Neuronal stem cell (in vitro differentiated cells): ENCODE measurements around the gene PLCL2.
A peak's percentile ranks its signal among the peaks of the same experiment; 100 is the strongest.

ENCODE experiments used
- DNase-seq: peaks from one replicate; pipeline ENCODE4 v3.0.0-alpha.2; 2013; ENCODE audit warnings: low spot score
- H2AFZ ChIP-seq: one replicate; pipeline ENCODE4 v1.6.1; 2013; ENCODE audit warnings: mild to moderate bottlenecking, low read length, inconsistent platforms
- H2AK5ac ChIP-seq: 2 replicates; pipeline ENCODE4 v1.6.1; 2013; ENCODE audit warnings: low read depth, mild to moderate bottlenecking, inconsistent platforms, low read length, moderate library complexity, mixed read lengths
- H2BK120ac ChIP-seq: 2 replicates; pipeline ENCODE4 v1.6.1; 2013; ENCODE audit warnings: low read depth, mild to moderate bottlenecking, inconsistent platforms, low read length, moderate library complexity, mixed read lengths
- H2BK12ac ChIP-seq: one replicate; pipeline ENCODE4 v1.6.1; 2013; ENCODE audit warnings: low read length, inconsistent platforms
- H2BK15ac ChIP-seq: 2 replicates; pipeline ENCODE4 v1.6.1; 2013; ENCODE audit warnings: mild to moderate bottlenecking, low read length, inconsistent platforms, mixed read lengths
- H2BK5ac ChIP-seq: one replicate; pipeline ENCODE4 v1.6.1; 2013; ENCODE audit warnings: inconsistent platforms, mild to moderate bottlenecking, low read length, moderate library complexity
- H3K14ac ChIP-seq: one replicate; pipeline ENCODE4 v1.6.1; 2013; ENCODE audit warnings: low read length, inconsistent platforms
- H3K18ac ChIP-seq: 2 replicates; pipeline ENCODE4 v1.6.1; 2013; ENCODE audit warnings: low read length, inconsistent platforms
- H3K23ac ChIP-seq: 2 replicates; pipeline ENCODE4 v1.6.1; 2013; ENCODE audit warnings: low read depth, mild to moderate bottlenecking, mixed read lengths, low read length, inconsistent platforms; ENCODE audit not compliant: poor library complexity
- H3K27ac ChIP-seq: replicated peaks from 3 replicates; pipeline ENCODE4 v1.5.1; 2013; ENCODE audit warnings: low read length, inconsistent platforms
- H3K27me3 ChIP-seq, 3 experiments: 2 replicates each; pipeline ENCODE4 v1.6.1; 2013; ENCODE audit warnings: low read length in 3 of 3, mild to moderate bottlenecking in 2 of 3, inconsistent platforms in 1 of 3, low read depth in 1 of 3, mixed read lengths in 1 of 3, moderate library complexity in 1 of 3; ENCODE audit not compliant: control insufficient read depth in 3 of 3, insufficient read depth in 3 of 3
- H3K36me3 ChIP-seq, 2 donors: replicated peaks in 1 of 2; 2 replicates each; pipeline ENCODE4 v1.6.1; 2013; ENCODE audit warnings: low read length in 2 of 2; ENCODE audit not compliant: control insufficient read depth in 2 of 2, insufficient read depth in 2 of 2
- H3K4ac ChIP-seq: 2 replicates; pipeline ENCODE4 v1.6.1; 2013; ENCODE audit warnings: inconsistent platforms, mild to moderate bottlenecking, low read length, moderate library complexity
- H3K4me1 ChIP-seq, 2 donors: 1 replicate in 1 of 2; 2 replicates in 1 of 2; pipeline ENCODE4 v1.6.1; 2013; ENCODE audit warnings: low read length in 2 of 2, low read depth in 1 of 2; ENCODE audit not compliant: control insufficient read depth in 2 of 2, insufficient read depth in 1 of 2
- H3K4me2 ChIP-seq: one replicate; pipeline ENCODE4 v1.6.1; 2013; ENCODE audit warnings: mild to moderate bottlenecking, low read length, inconsistent platforms; ENCODE audit not compliant: insufficient read depth, poor library complexity, severe bottlenecking
- H3K4me3 ChIP-seq, 2 donors: 2 replicates each; pipeline ENCODE4 v1.5.1; 2013; ENCODE audit warnings: low read length in 2 of 2, mild to moderate bottlenecking in 2 of 2, inconsistent platforms in 1 of 2, moderate library complexity in 1 of 2
- H3K79me1 ChIP-seq: one replicate; pipeline ENCODE4 v1.6.1; 2013; ENCODE audit warnings: low read depth, mild to moderate bottlenecking, inconsistent platforms, low read length, moderate library complexity
- H3K9ac ChIP-seq: one replicate; pipeline ENCODE4 v1.6.1; 2013; ENCODE audit warnings: mild to moderate bottlenecking, low read depth, low read length, inconsistent platforms; ENCODE audit not compliant: poor library complexity
- H3K9me3 ChIP-seq, 2 donors: replicated peaks in 1 of 2; 2 replicates each; pipeline versions ENCODE3 to v1.6.1; 2013; ENCODE audit warnings: low read length in 2 of 2, mild to moderate bottlenecking in 2 of 2, inconsistent platforms in 1 of 2, low read depth in 1 of 2, mixed read lengths in 1 of 2, moderate library complexity in 1 of 2; ENCODE audit not compliant: control insufficient read depth in 2 of 2, insufficient read depth in 1 of 2
- H4K8ac ChIP-seq: one replicate; pipeline ENCODE4 v1.6.1; 2013; ENCODE audit warnings: low read depth, mild to moderate bottlenecking, inconsistent platforms, low read length, moderate library complexity
- H4K91ac ChIP-seq: one replicate; pipeline ENCODE4 v1.6.1; 2013; ENCODE audit warnings: low read length, low read depth, mild to moderate bottlenecking, inconsistent platforms; ENCODE audit not compliant: poor library complexity
- WGBS, 2 donors: extraction: QIAGEN DNeasy Blood & Tissue Kit; methylation state at CpG; one replicate each; pipeline ENCODE4 v1.1.7; 2013; ENCODE audit warnings: missing lambda C conversion rate in 2 of 2, mixed read lengths in 1 of 2; ENCODE audit not compliant: insufficient read length in 2 of 2, insufficient replicate concordance in 1 of 2; ENCODE audit errors: extremely low coverage in 2 of 2; 5-methylcytosine and 5-hydroxymethylcytosine counted together

Gene PLCL2

DNA sequence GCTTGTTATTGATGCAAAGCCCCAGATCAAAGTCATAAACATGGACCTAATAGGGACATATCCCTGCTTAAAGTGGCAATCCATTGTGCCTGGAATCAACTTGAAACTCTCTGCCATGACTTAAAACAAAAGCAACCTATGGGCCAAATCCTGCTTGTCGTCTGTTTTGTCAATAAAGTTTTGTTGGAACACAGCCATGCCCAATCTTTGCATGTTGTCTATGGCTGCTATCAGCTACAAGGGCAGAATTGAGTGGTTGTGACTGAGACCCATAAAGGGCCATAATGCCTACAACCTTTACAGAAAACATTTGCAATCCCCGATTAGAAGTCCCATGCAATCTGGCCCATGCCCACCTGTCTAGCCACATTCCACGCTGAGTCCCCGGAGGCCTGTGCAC, 235.4 kb downstream of the PLCL2 start:
- Histone ChIP-seq H2BK120ac (no peak overlapping the region), H3K18ac (no peak overlapping the region), H3K23ac (no peak overlapping the region), H3K4me1 (no peaks in the 10 kb centered on the region), H2BK15ac (no peak overlapping the region), H3K9ac (no peak overlapping the region), H3K27me3 (no peaks in the 10 kb centered on the region), H4K8ac (no peak overlapping the region), H2AFZ (no peak overlapping the region), H4K91ac (no peak overlapping the region), H3K4ac (no peak overlapping the region), H3K79me1 (no peaks in the 10 kb centered on the region), H2AK5ac (no peak overlapping the region), H3K27ac (no peak overlapping the region), H3K9me3 (no peaks in the 10 kb centered on the region), H3K4me2 (no peak overlapping the region), H3K14ac (no peak overlapping the region), H2BK12ac (no peak overlapping the region), H2BK5ac (no peak overlapping the region), H3K4me3 (peak overlapping the region in 1 of 2 donors; percentile 32), H3K36me3 (no peaks in the 10 kb centered on the region)
- no peak for DNase-seq
- no CpG with 5 or more reads among the region's 4 CpGs for WGBS, 2 donors

DNA sequence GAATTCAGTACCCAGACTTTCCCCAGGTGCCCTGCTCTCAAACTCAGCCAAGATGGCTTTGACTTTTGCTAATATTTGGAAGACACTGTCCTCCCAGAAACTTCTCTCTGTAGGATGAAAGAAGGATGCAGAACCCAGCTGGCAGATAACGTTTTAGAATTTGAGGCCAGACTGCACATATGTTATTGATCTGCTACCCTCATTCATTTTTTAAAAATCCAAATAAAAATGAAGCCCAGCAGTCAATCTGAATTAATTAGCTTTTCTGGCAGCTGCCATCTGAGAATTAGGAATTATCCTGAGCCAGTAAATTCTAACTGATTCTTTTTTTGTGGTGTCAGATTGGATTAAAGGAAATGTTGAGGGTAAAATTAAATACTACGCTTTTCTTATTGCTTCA, 236.6 kb downstream of the PLCL2 start:
- no peaks in the 10 kb centered on the region for H3K79me1 ChIP-seq
- no peak overlapping the region for H3K4me2 ChIP-seq
- no peak overlapping the region for H3K9ac ChIP-seq
- H2AK5ac ChIP-seq: no peak overlapping the region
- WGBS, 2 donors: no CpG with 5 or more reads among the region's 2 CpGs
- H3K4me3 ChIP-seq: no peak overlapping the region
- no peaks in the 10 kb centered on the region for H3K9me3 ChIP-seq
- H4K8ac ChIP-seq: no peak overlapping the region
- H4K91ac ChIP-seq: no peak overlapping the region
- no peak overlapping the region for H3K27ac ChIP-seq
- no peak overlapping the region for H3K14ac ChIP-seq
- H3K27me3 ChIP-seq: no peaks in the 10 kb centered on the region
- no peaks in the 10 kb centered on the region for H3K36me3 ChIP-seq
- H3K4ac ChIP-seq: no peak overlapping the region
- no peak overlapping the region for H2BK15ac ChIP-seq
- H2AFZ ChIP-seq: no peak overlapping the region
- no peak for DNase-seq
- H2BK5ac ChIP-seq: no peak overlapping the region
- H3K23ac ChIP-seq: no peak overlapping the region
- H3K4me1 ChIP-seq: no peaks in the 10 kb centered on the region
- H2BK12ac ChIP-seq: no peak overlapping the region
- H2BK120ac ChIP-seq: no peak overlapping the region
- no peak overlapping the region for H3K18ac ChIP-seq

DNA sequence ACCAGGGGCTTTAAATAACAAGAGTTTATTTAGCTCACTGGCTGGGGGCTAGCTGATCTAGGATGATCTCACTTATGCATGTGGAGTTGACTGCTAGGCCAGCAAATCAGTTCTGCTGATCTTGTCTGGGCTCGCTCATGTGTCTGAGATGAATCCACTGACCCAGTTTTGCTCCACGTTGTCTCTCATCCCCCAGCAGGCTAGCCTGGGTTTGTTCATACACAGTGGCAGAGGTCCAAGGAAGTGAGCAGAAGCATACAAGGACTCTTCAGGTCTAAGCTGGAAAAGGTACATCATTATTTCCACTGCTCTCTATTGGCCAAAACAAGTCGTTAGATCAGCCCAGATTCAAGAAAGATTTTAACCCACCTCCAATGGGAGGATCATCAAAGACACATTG, 238.0 kb downstream of the PLCL2 start:
- Histone ChIP-seq H4K91ac (no peak overlapping the region), H4K8ac (no peak overlapping the region), H2BK12ac (no peak overlapping the region), H2BK5ac (no peak overlapping the region), H3K4me2 (no peak overlapping the region), H3K9me3 (no peaks in the 10 kb centered on the region), H3K4me1 (no peaks in the 10 kb centered on the region), H3K4ac (no peak overlapping the region), H2BK15ac (no peak overlapping the region), H3K4me3 (no peak overlapping the region), H2AK5ac (no peak overlapping the region), H3K79me1 (no peaks in the 10 kb centered on the region), H3K14ac (no peak overlapping the region), H3K9ac (no peak overlapping the region), H3K27me3 (no peaks in the 10 kb centered on the region), H3K27ac (no peak overlapping the region), H2AFZ (no peak overlapping the region), H3K36me3 (no peaks in the 10 kb centered on the region), H2BK120ac (no peak overlapping the region), H3K23ac (no peak overlapping the region), H3K18ac (no peak overlapping the region)
- WGBS, 2 donors: no CpG with 5 or more reads among the region's 3 CpGs
- no peak for DNase-seq

DNA sequence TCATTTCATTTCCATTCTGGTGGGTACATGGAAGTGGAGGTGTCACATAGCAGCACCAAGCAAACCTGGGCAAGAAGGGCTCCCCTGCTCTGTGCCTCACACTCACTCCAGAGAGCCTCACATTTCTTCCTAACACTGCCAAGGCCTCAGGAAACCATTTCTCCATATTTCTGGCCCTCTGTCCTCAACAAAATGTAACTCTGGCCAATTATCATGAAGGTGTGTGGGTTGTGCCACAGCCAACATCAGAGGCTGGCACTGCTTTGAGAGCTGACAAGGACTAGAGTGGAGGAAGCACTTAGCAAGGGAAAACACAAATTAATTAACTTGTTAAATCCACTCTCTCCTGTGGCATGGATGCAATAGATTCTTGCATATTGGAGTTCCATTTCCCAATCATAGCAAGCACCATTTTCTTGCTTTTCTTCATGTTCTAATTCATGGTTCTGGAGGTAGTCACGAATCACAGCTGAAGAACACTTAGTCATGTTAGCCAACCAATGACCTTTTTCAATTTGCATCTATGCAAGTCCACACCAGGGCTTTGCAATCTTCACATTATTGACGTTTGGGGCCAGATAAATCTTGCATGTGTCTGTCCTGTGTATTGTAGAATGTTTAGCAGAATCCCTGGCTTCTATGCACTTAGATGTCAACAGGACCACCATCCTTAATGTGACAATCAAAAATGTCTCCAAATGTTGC, 241.1 kb downstream of the PLCL2 start:
- H2BK120ac ChIP-seq: no peak overlapping the region

More for the DNA sequence above, 241.1 kb downstream of the PLCL2 start:
- no peak overlapping the region for H3K27ac ChIP-seq
- no CpG with 5 or more reads among the region's 2 CpGs for WGBS, 2 donors
- H4K8ac ChIP-seq: no peak overlapping the region
- H2BK12ac ChIP-seq: no peak overlapping the region
- no peak overlapping the region for H3K14ac ChIP-seq
- no peak overlapping the region for H3K23ac ChIP-seq
- no peak overlapping the region for H3K4me3 ChIP-seq
- H3K9ac ChIP-seq: no peak overlapping the region
- H3K4me1 ChIP-seq: no peaks in the 10 kb centered on the region
- no peak overlapping the region for H2BK5ac ChIP-seq
- H3K36me3 ChIP-seq: no peaks in the 10 kb centered on the region
- H2AK5ac ChIP-seq: no peak overlapping the region
- no peaks in the 10 kb centered on the region for H3K9me3 ChIP-seq
- no peak overlapping the region for H2BK15ac ChIP-seq
- no peak for DNase-seq
- H3K79me1 ChIP-seq: no peaks in the 10 kb centered on the region
- no peaks in the 10 kb centered on the region for H3K27me3 ChIP-seq
- no peak overlapping the region for H3K4ac ChIP-seq
- no peak overlapping the region for H2AFZ ChIP-seq
- no peak overlapping the region for H4K91ac ChIP-seq
- H3K4me2 ChIP-seq: no peak overlapping the region
- no peak overlapping the region for H3K18ac ChIP-seq
